Measurements from ENCODE around the gene DLK1.

Gene DLK1

DNA sequence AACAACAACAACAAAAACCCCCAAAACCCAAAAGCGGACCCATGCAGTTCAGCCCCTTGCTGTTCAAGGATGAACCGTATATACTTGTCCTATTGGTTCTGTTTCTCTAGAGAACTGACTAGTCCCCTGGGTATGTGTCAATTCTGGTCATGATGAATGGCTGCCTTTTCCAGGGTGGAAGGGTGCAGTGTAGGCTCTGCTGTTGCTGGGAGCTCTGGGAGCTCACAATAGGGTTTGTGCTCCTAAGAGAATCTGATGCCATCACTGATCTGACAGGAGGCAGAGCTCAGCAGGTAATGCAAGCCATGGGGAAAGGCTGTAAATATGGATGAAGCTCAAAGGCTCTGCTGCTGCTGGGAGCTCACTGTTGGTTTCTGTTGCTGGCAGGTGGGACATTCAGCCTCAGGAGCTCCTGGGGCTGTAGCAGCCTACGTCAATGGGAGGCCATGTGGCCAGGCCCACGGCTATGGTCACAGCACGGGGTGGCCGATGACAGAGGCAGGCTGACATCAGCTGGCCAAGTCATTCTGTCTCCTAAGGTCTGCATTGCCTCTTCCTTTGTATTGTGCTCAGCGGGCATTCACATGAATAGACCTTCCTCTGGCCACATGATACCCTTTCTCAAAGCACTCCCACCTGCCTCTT, 37.9 kb downstream of the DLK1 start:
- H3K4me3 ChIP-seq (ENCODE audit: low read depth, low read length): no peak overlapping the region
- no peak for DNase-seq (ENCODE audit: low read depth)

DNA sequence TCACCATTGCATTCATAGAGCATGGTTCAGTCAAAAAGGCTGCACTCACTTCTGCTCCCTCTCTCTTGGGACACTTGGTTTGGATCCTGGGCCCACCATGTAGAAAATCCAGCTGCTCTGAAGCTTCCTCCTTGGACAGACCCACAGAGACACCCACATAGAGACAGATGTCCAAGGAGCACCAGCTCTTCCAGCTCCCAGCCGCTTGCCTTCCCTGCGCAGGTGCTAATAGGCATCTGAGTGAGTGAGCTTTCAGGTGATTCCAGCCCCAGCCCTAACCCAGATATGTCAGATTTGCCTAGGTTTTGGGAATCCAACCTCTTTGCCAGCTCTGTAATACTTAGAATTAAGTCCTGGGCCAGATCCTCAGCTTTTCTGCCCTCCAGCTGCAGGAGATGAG, 38.6 kb downstream of the DLK1 start:
- TF ChIP-seq, protein P1, sequence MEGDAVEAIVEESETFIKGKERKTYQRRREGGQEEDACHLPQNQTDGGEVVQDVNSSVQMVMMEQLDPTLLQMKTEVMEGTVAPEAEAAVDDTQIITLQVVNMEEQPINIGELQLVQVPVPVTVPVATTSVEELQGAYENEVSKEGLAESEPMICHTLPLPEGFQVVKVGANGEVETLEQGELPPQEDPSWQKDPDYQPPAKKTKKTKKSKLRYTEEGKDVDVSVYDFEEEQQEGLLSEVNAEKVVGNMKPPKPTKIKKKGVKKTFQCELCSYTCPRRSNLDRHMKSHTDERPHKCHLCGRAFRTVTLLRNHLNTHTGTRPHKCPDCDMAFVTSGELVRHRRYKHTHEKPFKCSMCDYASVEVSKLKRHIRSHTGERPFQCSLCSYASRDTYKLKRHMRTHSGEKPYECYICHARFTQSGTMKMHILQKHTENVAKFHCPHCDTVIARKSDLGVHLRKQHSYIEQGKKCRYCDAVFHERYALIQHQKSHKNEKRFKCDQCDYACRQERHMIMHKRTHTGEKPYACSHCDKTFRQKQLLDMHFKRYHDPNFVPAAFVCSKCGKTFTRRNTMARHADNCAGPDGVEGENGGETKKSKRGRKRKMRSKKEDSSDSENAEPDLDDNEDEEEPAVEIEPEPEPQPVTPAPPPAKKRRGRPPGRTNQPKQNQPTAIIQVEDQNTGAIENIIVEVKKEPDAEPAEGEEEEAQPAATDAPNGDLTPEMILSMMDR (conservative IDR thresholded peaks at IDR 0.05; ENCODE audit: low read depth, low read length): no peak
- H3K4me3 ChIP-seq (ENCODE audit: low read depth, low read length): no peak overlapping the region
- no peak for DNase-seq (ENCODE audit: low read depth)

More for the DNA sequence above, 37.9 kb downstream of the DLK1 start:
- TF ChIP-seq, protein P1 (conservative IDR thresholded peaks at IDR 0.05; ENCODE audit: low read depth, low read length): no peak

GRCh38 chr14:100765991-100766390, 39.3 kb downstream of the DLK1 start:
- no peak for DNase-seq (ENCODE audit: low read depth)
- H3K4me3 ChIP-seq (ENCODE audit: low read depth, low read length): no peak overlapping the region
- TF ChIP-seq, protein P1 (conservative IDR thresholded peaks at IDR 0.05; ENCODE audit: low read depth, low read length): no peak

DNA sequence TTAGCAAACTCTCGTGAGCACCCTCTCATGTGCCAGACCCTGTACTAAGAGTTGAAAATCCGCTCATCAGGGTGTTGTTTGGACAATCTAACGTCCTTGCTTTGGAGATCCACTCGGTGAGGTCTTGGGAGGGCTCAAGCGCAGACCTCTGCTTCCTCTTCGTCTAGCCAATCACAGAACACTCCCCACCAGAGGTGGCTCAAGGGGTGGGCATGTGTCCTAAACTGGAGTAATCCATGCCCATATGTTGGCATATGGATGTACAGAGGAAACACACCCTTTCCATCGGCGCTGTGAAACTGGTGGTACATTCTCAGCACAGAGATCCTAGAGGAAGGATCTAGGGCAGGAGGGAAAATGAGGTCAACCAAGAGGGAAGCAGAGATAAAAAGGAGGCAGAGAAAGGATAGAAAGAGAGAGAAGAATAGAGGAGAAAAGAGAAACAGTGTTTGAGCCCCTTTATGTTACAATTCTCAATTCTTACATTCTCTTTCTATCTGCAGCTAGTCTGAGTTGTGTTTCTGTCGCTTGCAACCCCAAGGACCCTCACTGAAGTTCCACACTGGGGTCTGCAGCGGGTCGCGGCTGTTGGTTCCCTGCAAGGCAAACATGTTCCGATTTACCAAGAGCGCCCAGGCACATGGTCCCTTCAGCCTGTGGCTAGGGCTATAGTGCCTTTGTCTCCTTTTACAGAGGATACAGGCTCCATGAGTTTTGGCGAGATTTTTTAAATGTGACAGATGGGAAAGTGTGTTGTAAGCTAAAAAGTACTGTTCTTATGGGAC, 40.5 kb downstream of the DLK1 start:
- TF ChIP-seq, protein P1 (conservative IDR thresholded peaks at IDR 0.05; ENCODE audit: low read depth, low read length): no peak
- H3K4me3 ChIP-seq (ENCODE audit: low read depth, low read length): no peak overlapping the region
- no peak for DNase-seq (ENCODE audit: low read depth)

GRCh38 chr14:100767788-100768536, 41.3 kb downstream of the DLK1 start:
- TF ChIP-seq, protein P1 (conservative IDR thresholded peaks at IDR 0.05; ENCODE audit: low read depth, low read length): no peak
- no peak overlapping the region for H3K4me3 ChIP-seq (ENCODE audit: low read depth, low read length)
- no peak for DNase-seq (ENCODE audit: low read depth)

- no peak for DNase-seq (ENCODE audit: low read depth)
- TF ChIP-seq, protein P1 (conservative IDR thresholded peaks at IDR 0.05; ENCODE audit: low read depth, low read length): no peak
- no peak overlapping the region for H3K4me3 ChIP-seq (ENCODE audit: low read depth, low read length)
These were observed 42.6 kb downstream of the DLK1 start for GRCh38 chr14:100769035-100769939.

Data from choroid plexus epithelial cell (primary cell).